Measurements from ENCODE around the gene C1QL2. TPM values are rescaled to one million over a fixed set of nuclear protein-coding genes. Genes with fewer than 3 reads are reported as not detected.
A peak's percentile ranks its signal among the peaks of the same experiment; 100 is the strongest.

C1QL2 gene
- total RNA-seq, 2 experiments from 2014 or later, result not detected

DNA sequence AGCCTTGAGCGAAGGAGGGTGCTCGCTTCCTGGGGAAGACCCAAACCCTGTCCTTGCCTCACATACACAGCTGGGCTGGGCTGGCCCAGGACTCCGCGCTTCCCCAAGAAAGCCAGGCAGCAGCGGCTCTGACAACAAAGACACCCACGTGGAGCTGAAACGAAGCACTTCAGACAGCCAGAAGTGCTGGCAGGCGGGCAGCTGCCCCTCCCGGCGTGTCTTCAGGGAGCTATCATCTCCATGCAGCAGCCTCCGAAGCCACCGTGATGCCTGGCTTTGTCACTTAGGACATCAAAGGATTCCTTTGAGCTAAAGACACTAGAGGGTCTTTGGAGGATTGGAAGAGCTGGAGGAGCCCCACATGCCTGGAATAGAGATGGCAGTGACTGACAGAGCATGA, 35.2 kb downstream of the C1QL2 start:
- Mint-ChIP-seq H3K9me3 (no peaks in the 10 kb centered on the region), H3K27me3 (ENCODE audit: low read depth) (peaks cover 21% of the 10 kb centered on the region), H3K4me1 (ENCODE audit: low read depth) (peaks cover 2% of the 10 kb centered on the region), H3K36me3 (ENCODE audit: low read depth) (no peaks in the 10 kb centered on the region), H3K27ac (no peak overlapping the region), H3K4me3 (no peak overlapping the region)
- DNase-seq, result no peak
- intact Hi-C loops (cut with micrococcal nuclease), result no loop called here
- CTCF ChIA-PET, result interaction anchor here (3.8 kb wide), 1 partner anchor 241 kb away, joined by 14 read pairs; no protein-coding TSS in a partner anchor

DNA sequence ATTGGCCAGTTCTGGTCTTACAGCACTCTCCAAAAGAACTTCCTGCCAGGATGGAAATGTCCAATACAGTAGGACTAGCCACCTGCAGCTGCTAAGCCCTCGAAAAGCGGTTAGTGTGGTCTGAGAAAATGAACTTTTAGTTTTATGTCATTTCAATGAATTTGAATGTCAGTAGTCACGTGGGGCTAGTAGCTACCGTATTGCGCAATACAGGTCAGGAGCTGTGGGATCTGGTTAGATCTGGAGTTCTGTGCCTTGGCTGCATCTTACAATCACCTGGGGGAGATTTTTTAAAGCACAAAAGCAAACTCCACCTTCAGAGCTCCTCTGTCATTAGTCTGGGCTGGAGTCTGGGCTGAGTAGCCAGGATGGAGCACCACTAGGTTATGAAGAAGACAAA, 35.9 kb downstream of the C1QL2 start:
- no peak for DNase-seq
- peaks cover 2% of the 10 kb centered on the region for H3K4me1 Mint-ChIP-seq (ENCODE audit: low read depth)
- H3K27me3 Mint-ChIP-seq (ENCODE audit: low read depth), result peaks cover 16% of the 10 kb centered on the region
- no peaks in the 10 kb centered on the region for H3K36me3 Mint-ChIP-seq (ENCODE audit: low read depth)
- H3K9me3 Mint-ChIP-seq, result no peaks in the 10 kb centered on the region
- H3K4me3 Mint-ChIP-seq, result no peak overlapping the region
- no peak overlapping the region for H3K27ac Mint-ChIP-seq
- CTCF ChIA-PET, result no interaction called here
- intact Hi-C loops (cut with micrococcal nuclease), result no loop called here

DNA sequence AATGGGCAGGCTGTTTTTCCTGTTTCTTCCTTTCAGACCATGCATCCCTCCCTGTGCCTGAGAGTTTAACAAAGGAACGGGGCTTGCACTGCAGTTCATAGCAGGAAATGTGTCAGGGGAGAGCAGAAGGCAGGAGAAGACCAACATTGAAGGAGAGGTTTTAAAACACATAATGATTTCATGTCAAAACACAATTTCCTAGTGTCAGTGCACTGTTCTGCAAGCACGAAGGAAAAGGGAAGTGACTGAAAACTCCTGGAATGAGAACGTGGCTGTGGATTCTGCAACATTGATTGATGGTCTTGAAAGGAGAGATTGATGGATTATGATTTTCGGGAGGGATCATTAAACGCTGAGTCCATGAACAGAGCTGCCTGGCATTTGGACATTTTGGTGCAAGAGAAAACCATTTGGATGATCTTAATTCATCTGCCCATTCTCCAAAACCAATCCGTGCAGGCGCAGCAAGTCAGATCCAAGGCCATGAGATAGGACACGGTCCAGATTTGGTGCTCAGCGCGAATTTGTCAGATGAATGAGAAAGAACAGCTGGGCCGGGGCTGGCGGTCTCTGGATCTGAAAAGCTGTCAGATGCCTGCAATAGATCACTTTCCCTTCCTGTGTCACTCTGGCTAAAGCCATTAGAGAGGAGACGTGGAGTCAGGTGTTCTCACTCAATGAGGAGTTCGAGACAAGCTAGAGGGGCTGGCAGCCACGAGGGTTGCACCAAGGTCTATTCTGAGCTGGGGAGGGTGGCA, 38.4 kb downstream of the C1QL2 start:
- no peak for DNase-seq
- intact Hi-C loops (cut with micrococcal nuclease), result no loop called here
- no peak overlapping the region for H3K27ac Mint-ChIP-seq
- H3K4me1 Mint-ChIP-seq (ENCODE audit: low read depth), result no peaks in the 10 kb centered on the region
- H3K4me3 Mint-ChIP-seq, result no peak overlapping the region
- no peaks in the 10 kb centered on the region for H3K36me3 Mint-ChIP-seq (ENCODE audit: low read depth)
- H3K27me3 Mint-ChIP-seq (ENCODE audit: low read depth), result peaks cover 12% of the 10 kb centered on the region
- CTCF ChIA-PET, result no interaction called here
- no peaks in the 10 kb centered on the region for H3K9me3 Mint-ChIP-seq

DNA sequence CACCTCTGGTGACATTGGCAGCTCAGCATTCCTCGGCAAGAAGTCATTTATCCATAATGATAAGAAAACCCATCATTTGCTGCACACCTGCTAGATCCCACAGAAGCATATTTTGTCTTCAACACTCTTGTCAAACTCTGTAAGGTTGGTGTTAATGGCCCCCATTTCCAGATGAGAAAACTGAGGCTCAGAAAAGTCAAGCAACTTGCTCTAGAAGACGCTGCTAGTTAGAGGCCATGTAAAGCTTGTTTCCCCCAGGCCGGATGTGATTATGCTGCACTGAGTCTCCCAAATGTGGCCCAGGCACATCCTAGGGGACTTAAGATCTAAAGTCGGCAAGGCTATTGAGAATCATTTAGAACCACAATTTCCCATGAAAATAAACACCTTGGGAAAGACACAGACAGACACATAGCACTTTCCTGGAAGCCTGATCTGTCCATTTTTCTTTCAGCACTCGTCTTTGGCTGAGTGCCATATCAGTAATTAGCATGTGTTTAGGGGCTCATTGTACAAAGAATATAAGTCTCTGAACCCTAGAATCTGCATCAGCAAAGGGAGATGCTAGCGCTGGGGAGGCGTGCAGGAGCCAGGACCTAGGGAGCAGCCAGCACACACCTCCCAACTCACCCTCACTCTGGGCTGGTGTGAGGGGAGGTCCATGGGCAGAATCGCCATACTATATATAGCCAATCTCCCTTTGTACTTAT, 39.3 kb downstream of the C1QL2 start:
- Mint-ChIP-seq H3K4me3 (no peak overlapping the region), H3K9me3 (no peaks in the 10 kb centered on the region), H3K27ac (no peak overlapping the region), H3K36me3 (ENCODE audit: low read depth) (no peaks in the 10 kb centered on the region), H3K4me1 (ENCODE audit: low read depth) (no peaks in the 10 kb centered on the region), H3K27me3 (ENCODE audit: low read depth) (peaks cover 7% of the 10 kb centered on the region)
- intact Hi-C loops (cut with micrococcal nuclease), result no loop called here
- CTCF ChIA-PET, result no interaction called here
- DNase-seq, result no peak

DNA sequence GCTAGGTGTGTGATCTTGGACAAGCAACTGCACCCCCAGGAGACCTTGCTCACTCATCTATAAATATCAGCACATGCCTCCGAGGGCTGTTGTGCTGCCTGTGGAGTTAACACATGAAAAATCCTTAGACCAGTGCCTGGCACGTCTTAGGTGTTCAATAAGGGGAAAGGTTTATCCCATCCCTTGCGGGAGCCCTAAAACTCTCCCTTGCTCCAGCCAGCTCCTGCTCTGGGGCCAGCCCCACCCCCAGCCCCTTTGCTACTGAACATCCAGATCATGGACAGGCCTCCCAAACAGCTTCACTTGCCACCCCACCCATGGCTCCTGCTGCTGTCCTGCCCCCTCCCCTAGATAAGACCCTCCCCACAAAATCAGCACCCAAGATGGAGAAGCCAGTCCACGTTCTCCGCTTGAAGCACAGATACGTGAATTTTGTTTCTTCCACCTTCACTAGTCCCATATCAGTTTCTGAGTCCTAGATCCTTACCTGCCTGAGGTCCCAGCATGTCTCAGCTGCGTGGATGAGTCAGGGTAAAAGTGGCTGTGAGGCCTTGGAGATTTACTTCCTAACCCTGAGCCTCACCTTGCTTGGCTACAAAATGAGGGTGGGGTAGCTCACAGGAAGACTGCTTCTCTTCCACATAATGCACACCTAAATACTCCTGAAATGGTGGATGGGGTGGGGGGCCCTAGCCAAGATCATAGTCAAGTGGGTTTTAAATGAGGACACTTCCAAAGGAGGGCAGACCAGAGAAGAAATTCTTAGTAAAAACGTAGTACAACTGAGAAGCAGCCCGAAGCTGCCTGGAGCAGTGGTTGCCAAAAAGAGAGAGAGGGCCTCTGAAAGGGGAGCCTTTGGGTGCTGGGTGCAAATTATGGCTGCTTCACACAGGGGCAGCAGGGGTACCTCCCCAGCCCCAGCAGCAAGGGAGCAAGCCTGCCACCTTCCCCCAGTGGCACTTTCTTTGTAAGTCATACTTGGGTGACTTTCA, 40.4 kb downstream of the C1QL2 start:
- intact Hi-C loops (cut with micrococcal nuclease), result no loop called here
- CTCF ChIA-PET, result no interaction called here
- no peak for DNase-seq
- no peak overlapping the region for H3K4me3 Mint-ChIP-seq
- no peaks in the 10 kb centered on the region for H3K9me3 Mint-ChIP-seq
- H3K36me3 Mint-ChIP-seq (ENCODE audit: low read depth), result no peaks in the 10 kb centered on the region
- no peaks in the 10 kb centered on the region for H3K4me1 Mint-ChIP-seq (ENCODE audit: low read depth)
- peaks cover 16% of the 10 kb centered on the region for H3K27me3 Mint-ChIP-seq (ENCODE audit: low read depth)
- no peak overlapping the region for H3K27ac Mint-ChIP-seq

DNA sequence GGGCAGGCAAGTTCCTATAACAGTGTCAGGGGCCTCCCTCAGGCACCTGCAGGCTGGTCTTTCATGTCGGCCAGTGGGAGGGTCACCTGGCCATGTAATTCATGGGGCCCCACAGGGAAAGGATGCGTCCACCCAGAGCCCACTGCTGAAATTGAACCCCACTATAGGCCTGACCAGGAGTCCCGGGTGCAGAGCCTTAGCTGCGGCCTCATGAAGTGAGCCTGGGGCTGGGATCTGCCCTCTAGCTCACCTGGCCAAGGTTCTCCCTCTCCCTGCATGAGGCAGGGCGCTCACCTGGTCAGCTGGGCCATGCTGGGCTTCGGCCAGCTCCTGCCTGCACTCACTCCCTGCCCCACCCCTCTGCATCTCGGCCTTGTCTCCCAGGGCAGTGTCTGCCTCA, 41.1 kb downstream of the C1QL2 start:
- Mint-ChIP-seq H3K27me3 (ENCODE audit: low read depth) (peaks cover 20% of the 10 kb centered on the region), H3K27ac (no peak overlapping the region), H3K4me3 (no peak overlapping the region), H3K4me1 (ENCODE audit: low read depth) (no peaks in the 10 kb centered on the region), H3K36me3 (ENCODE audit: low read depth) (no peaks in the 10 kb centered on the region), H3K9me3 (no peaks in the 10 kb centered on the region)
- no peak for DNase-seq
- intact Hi-C loops (cut with micrococcal nuclease), result no loop called here
- CTCF ChIA-PET, result no interaction called here

DNA sequence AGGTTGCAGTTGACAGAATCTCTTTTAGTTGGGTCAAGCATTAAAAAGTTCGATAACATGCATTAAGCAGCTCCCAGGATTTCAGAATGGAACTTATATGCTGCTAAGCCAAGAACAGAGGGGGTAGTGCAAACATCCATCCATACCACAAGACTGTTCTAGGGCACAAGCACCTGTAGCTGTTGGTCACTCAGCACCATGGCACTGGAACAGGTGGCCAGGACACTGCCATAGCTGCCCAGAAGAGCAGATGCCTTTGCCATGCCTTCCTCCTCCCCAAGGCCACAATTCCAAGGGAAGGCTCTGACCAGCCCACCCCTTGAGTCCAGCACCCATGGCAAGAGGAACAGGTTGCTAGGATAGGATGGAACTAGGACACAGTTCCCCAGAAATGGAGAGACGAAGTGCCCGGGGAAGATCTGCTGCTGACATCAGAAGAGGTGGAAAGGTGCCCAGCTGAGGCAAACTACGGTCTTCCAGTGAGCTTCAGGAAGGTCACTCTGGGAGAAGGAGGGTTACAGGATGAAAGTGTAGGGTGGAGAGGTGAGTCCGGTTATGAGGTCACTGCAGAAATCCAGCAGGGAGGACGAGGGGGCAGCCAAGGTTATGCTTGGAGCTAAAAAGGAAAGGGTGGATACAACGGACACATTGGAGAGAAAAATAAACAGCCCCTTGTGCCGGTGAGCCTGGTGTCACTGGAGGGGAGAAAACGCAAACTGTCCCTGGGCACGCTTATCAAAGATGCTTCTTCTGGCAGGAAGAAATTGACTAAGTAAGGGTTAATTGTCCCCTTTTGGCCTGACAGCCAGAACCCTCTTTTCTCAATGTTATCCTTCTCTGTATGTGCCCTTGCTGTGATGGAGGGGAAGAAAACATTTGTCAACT, 41.9 kb downstream of the C1QL2 start:
- no peaks in the 10 kb centered on the region for H3K4me1 Mint-ChIP-seq (ENCODE audit: low read depth)
- peaks cover 4% of the 10 kb centered on the region for H3K9me3 Mint-ChIP-seq
- DNase-seq, result no peak
- intact Hi-C loops (cut with micrococcal nuclease), result no loop called here
- CTCF ChIA-PET, result no interaction called here
- no peak overlapping the region for H3K27ac Mint-ChIP-seq
- H3K36me3 Mint-ChIP-seq (ENCODE audit: low read depth), result peaks cover 1% of the 10 kb centered on the region
- no peak overlapping the region for H3K4me3 Mint-ChIP-seq
- H3K27me3 Mint-ChIP-seq (ENCODE audit: low read depth), result peaks cover 18% of the 10 kb centered on the region

DNA sequence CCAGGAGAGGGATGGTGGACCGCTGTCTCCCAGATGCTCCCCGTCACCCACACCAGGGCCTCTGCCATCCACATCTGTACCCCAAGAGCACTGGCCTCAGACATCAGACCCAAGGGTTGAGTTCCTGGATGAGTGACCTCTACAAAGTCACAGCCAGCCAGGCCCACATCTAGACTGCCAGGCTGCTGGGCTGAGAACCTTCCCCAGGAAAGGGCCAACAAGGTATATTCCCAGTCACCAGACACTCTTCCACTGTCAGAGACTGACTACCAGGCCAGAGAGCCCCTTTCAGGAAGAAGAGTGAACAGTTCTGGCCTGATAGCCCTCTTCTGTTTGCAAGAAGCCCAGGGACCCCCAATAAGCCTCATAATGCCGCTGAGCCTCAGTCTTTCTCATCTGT, 44.3 kb downstream of the C1QL2 start:
- no peak for DNase-seq
- CTCF ChIA-PET, result no interaction called here
- intact Hi-C loops (cut with micrococcal nuclease), result no loop called here
- Mint-ChIP-seq H3K4me1 (ENCODE audit: low read depth) (no peaks in the 10 kb centered on the region), H3K36me3 (ENCODE audit: low read depth) (peaks cover 2% of the 10 kb centered on the region), H3K27me3 (ENCODE audit: low read depth) (peaks cover 13% of the 10 kb centered on the region), H3K9me3 (peaks cover 15% of the 10 kb centered on the region), H3K4me3 (no peak overlapping the region), H3K27ac (no peak overlapping the region)

DNA sequence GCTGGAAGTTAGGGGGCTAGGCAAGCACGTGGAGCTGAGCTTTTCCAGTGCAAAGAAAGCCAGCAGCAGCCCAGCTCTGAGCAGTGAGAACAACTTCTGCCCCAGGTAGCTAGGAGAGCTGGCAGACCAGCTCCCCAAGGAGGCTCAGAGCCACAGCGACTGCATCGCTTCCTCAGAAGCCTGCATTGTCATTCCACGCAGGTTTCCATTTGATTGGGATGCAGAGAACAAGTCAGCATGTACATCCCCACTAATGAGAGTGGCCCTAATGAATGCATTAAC, 45.1 kb downstream of the C1QL2 start:
- intact Hi-C loops (cut with micrococcal nuclease), result no loop called here
- Mint-ChIP-seq H3K9me3 (peaks cover 15% of the 10 kb centered on the region), H3K4me1 (ENCODE audit: low read depth) (no peaks in the 10 kb centered on the region), H3K36me3 (ENCODE audit: low read depth) (peaks cover 2% of the 10 kb centered on the region), H3K27ac (no peak overlapping the region), H3K4me3 (no peak overlapping the region), H3K27me3 (ENCODE audit: low read depth) (peaks cover 17% of the 10 kb centered on the region)
- DNase-seq, result no peak
- CTCF ChIA-PET, result no interaction called here

DNA sequence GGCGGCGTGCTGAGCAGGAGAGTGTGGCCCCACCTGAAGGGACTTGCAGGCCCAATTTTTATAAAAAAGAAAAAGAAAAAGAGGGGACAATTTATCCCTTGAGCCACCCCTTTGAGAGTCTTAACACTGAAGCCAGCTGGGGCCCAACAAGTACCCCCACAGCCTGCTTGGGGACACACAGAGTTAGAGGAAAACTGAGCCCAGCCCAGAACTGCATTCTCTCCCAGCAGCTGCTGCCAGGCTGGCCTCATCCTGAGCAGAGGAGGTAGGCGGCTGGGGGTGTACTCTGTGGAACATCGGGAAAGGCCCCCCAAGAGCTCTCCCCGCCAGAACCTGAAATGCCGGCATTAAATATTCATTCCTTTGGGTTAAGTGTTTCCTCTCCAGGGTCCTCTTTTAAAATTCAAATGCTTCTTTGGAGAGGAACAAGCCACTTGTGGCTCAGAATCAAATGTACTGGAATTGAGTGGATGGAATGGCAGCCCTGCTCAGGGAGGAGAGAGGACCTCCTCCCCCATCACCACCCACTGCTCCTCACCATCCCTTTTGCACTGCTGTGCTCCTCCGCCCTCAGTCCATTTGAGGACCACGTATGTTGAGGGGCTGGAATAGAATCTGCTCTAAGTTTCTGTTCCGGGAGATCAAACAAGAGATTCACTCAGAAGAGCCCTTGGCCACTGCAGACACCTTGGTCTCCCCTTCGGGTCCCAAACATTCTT, 45.6 kb downstream of the C1QL2 start:
- Mint-ChIP-seq H3K4me3 (no peak overlapping the region), H3K9me3 (peaks cover 15% of the 10 kb centered on the region), H3K27ac (no peak overlapping the region), H3K27me3 (ENCODE audit: low read depth) (peaks cover 18% of the 10 kb centered on the region), H3K4me1 (ENCODE audit: low read depth) (no peaks in the 10 kb centered on the region), H3K36me3 (ENCODE audit: low read depth) (peaks cover 2% of the 10 kb centered on the region)
- intact Hi-C loops (cut with micrococcal nuclease), result no loop called here
- CTCF ChIA-PET, result interaction anchor here (0.6 kb wide), 1 partner anchor 1028 kb away, joined by 4 read pairs; no protein-coding TSS in a partner anchor
- DNase-seq, result no peak

DNA sequence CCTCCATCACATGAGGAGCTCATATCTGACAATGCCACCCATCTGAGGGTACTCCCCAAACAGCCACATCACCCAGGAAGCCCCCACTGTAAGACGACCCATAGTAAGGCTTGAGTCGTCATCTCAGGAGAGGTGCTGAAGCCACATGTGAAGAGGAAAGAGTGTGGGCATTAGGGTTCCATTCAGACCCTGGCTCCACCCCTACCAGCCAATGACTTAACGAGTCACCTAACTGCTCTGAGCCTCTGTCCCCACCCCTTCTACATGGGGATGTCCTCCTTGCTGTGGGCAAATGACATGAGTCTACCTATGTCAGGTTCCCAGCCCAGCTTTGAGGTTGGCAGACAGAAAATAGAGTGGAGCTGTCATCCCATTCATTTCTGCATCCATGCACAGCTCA, 46.3 kb downstream of the C1QL2 start:
- CTCF ChIA-PET, result interaction anchor here (0.6 kb wide), 1 partner anchor 1027 kb away, joined by 4 read pairs; no protein-coding TSS in a partner anchor
- H3K9me3 Mint-ChIP-seq, result peaks cover 15% of the 10 kb centered on the region
- peak; percentile 7 for DNase-seq
- intact Hi-C loops (cut with micrococcal nuclease), result no loop called here
- peaks cover 2% of the 10 kb centered on the region for H3K36me3 Mint-ChIP-seq (ENCODE audit: low read depth)
- H3K4me3 Mint-ChIP-seq, result no peak overlapping the region
- no peak overlapping the region for H3K27ac Mint-ChIP-seq
- H3K27me3 Mint-ChIP-seq (ENCODE audit: low read depth), result peaks cover 22% of the 10 kb centered on the region
- H3K4me1 Mint-ChIP-seq (ENCODE audit: low read depth), result no peaks in the 10 kb centered on the region

Measured in activated naive CD4-positive, alpha-beta T cell treated with anti-CD3 and anti-CD28 coated beads for 36 hours (primary cell).